GM12874 (cell line): Measurements from ENCODE around the gene PIK3IP1.

Experiments
- TF ChIP-seq, protein P1 (sequence below): IDR thresholded peaks from 2 replicates; pipeline ENCODE4 v1.5.1; 2011; ENCODE audit warnings: low read depth, mild to moderate bottlenecking, control low read depth, low read length, moderate library complexity; ENCODE audit not compliant: insufficient read depth

The PIK3IP1 gene

DNA sequence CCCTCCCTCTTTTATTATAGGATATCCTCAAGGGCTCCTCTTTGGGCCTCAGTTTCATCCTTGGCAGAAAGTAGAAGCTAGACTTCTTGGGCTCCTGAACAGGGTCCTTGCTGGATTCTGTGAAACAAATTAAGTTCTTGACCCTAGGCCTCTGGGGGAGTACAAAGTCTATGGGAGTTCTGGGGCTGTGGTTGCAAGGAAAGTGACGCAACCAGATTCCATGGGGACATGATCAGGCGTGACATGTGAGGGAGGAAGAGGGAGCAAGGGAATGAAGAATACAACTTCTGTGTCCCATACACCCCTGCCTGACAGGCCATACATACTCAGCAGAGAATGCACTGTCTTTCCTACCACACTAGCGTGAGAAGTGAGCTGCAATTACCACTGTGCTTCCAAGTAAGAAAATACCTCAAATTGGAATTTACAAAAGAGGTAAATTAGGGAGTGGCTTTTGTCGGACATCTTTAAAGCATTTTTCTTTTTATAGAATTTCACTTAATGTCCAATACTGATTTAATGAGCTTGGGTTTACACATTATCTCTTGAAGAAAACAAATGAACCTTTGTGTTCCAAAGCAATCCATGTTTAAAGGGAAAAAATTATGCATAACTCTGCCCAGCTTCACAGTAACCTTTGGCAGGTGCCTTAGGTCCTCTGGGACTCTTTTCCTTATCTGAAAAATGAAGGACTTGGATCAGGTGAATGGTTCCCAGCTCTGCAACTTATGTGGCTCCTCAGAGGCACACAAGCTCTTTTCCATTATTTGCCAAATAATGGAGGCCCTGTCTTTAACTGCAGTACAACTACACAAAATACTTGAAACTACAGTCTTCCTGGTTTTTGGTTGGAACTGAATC lies 41.3 kb downstream of the PIK3IP1 start:
- TF ChIP-seq, protein P1, sequence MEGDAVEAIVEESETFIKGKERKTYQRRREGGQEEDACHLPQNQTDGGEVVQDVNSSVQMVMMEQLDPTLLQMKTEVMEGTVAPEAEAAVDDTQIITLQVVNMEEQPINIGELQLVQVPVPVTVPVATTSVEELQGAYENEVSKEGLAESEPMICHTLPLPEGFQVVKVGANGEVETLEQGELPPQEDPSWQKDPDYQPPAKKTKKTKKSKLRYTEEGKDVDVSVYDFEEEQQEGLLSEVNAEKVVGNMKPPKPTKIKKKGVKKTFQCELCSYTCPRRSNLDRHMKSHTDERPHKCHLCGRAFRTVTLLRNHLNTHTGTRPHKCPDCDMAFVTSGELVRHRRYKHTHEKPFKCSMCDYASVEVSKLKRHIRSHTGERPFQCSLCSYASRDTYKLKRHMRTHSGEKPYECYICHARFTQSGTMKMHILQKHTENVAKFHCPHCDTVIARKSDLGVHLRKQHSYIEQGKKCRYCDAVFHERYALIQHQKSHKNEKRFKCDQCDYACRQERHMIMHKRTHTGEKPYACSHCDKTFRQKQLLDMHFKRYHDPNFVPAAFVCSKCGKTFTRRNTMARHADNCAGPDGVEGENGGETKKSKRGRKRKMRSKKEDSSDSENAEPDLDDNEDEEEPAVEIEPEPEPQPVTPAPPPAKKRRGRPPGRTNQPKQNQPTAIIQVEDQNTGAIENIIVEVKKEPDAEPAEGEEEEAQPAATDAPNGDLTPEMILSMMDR, result no peak

DNA sequence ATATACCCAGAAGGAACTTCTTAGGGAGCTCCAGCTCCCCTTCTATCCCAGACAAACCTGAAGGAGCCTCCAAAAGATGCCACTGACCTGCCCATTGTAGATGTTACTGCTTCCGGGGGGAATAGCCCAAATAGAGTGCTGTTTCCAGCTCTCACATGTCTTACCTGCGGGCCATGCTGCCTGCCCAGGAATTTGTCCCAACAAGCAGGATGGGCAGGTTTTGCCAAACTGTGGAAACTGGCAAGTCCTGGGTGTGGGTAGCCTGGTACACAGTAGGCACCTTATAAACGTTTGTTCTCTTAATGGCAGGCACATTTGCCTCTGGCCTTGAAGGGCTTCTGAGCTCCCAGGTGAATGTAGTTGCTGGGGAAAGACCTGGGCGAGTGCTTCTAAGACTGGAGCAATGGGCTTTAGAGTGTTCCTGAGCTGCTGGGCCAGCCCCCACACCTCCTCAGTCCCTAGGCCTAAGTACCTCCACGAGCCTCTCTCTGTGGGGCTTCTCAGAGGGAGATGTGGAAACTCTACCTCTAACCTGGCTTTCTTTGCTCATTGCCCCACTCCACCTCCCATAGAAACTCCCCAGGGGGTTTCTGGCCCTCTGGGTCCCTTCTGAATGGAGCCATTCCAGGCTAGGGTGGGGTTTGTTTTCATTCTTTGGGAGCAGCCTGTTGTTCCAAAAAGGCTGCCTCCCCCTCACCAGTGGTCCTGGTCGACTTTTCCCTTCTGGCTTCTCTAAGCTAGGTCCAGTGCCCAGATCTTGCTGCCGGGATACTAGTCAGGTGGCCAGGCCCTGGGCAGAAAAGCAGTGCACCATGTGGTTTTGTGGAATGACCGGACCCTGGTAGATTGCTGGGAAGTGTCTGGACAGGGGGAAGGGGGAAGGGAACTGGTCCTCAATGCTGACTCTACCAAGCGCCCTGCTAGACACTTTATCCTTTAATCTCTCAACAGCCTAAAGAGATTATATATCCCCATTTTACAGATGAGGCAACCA lies 43.0 kb downstream of the PIK3IP1 start:
- TF ChIP-seq, protein P1, result no peak

DNA sequence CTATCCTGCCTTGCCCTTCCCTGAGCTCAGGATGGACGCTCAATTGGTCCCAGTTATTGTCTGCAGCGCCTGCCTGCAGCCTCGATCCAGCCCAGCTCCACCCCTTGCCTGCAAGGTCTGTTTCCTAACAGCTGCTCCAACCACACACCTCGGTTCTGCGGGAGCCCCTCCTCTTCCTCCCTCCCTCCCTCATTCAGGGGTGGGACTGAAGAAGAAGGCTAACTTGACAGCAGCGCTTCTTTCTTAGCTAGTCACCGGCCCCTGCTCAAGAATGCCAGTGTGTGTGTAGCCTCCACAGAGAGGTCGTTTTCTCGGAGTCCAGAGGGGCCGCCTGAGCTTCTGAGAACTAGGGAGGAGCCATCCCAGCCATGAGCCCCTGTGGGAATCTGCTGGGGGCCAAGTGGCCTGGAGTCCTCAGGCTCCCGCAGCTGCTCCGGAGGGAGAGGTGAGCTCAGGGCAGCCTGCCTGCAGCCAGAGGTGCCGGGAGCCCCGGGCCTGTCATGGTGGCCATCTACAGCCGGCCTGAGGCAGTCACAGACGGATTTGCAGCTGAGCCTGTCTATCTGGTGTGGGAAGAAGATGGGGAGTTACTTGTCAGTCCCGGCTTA lies 44.0 kb downstream of the PIK3IP1 start:
- TF ChIP-seq, protein P1, result no peak

DNA sequence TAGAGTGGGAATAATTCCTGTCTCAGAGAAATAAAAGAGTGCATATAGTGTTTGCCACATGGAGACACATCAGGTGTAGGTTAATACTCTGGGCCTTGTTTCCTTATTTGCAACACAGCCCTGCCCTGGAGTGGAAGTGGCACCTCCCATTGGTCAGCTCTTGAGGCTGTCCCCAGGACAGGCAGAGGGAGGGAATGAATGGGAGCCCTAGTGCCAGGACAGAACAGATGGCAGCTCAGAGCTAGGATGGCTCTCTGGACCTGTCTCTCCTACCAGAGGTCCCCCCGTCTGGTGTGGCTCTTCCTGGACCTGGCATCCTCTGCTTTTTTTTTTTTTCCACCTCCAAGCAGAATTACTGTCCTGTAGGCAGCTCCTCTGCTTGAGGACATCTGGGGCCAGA lies 44.6 kb downstream of the PIK3IP1 start:
- TF ChIP-seq, protein P1, result no peak

DNA sequence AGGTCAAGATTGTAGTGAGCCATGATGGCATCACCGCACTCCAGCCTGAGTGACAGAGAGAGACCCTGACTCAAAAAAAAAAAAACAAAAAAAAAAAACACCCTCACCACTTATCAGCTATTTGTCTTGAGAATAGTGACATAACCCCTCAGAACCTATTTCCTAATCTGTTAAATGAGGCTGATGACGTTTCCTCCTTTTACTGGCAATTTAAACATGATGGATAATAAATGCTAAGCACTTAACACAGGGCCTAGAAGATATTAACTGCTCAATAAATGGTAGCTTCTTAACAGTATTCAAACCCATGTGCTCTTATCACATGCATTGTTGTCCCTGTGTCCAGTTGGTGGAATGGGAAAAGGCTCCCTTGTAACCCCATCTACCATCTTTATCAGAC lies 45.6 kb downstream of the PIK3IP1 start:
- TF ChIP-seq, protein P1, result no peak

DNA sequence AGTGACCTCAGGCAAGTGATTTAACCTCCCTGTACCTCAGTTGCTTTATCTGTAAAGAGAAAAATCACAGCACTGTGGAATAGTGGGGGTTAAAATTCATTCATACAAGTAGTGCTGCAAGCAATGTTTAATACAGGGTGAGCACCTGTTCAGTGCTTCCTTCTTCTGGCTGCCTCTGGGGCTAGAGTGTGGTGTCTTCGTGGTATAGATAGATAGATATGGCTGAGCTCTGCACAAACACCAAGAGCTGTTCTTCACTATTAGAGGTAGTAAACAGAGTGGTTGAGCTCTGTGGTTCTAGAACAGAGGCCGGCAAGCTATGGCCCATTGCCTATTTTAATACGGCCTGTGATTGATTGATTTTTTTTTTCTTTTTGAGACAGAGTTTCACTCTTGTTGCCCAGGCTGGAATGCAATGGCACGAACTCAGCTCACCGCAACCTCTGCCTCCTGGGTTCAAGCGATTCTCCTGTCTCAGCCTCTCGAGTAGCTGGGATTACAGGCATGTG lies 47.3 kb downstream of the PIK3IP1 start:
- TF ChIP-seq, protein P1, result no peak
